H9 (cell line): ENCODE measurements around the gene TBC1D9. TPM values are rescaled to one million over a fixed set of nuclear protein-coding genes. Genes with fewer than 3 reads are reported as not detected.

ENCODE experiments used
- DNase-seq: peaks from one replicate; pipeline ENCODE4 v3.0.0-alpha.2; 2017
- H2AFZ ChIP-seq: one replicate; pipeline ENCODE4 v1.6.1; 2013; ENCODE audit warnings: mild to moderate bottlenecking, low read length, control low read depth, moderate library complexity
- H2AK5ac ChIP-seq: 2 replicates; pipeline ENCODE4 v1.6.1; 2013; ENCODE audit warnings: low read length, control low read depth, mixed read lengths; ENCODE audit not compliant: insufficient read length
- H2BK120ac ChIP-seq: one replicate; pipeline ENCODE4 v1.6.1; 2013; ENCODE audit warnings: low read depth, mild to moderate bottlenecking, low read length, control low read depth, inconsistent platforms; ENCODE audit not compliant: poor library complexity, severe bottlenecking
- H2BK12ac ChIP-seq: 2 replicates; pipeline ENCODE4 v1.6.1; 2013; ENCODE audit warnings: low read length, control low read depth, mixed read lengths, low read depth; ENCODE audit not compliant: insufficient read length
- H2BK15ac ChIP-seq: 2 replicates; pipeline ENCODE4 v1.6.1; 2013; ENCODE audit warnings: low read depth, low read length, control low read depth
- H2BK20ac ChIP-seq: one replicate; pipeline ENCODE4 v1.6.1; 2013; ENCODE audit warnings: low read depth, mild to moderate bottlenecking, low read length, control low read depth, inconsistent platforms; ENCODE audit not compliant: poor library complexity, severe bottlenecking
- H2BK5ac ChIP-seq: 2 replicates; pipeline ENCODE4 v1.6.1; 2013; ENCODE audit warnings: low read length, control low read depth, mixed read lengths; ENCODE audit not compliant: insufficient read length
- H3K14ac ChIP-seq: 2 replicates; pipeline ENCODE4 v1.6.1; 2013; ENCODE audit warnings: low read length, control low read depth; ENCODE audit not compliant: insufficient read depth
- H3K18ac ChIP-seq: 2 replicates; pipeline ENCODE4 v1.6.1; 2013; ENCODE audit warnings: low read depth, mild to moderate bottlenecking, mixed read lengths, low read length, control low read depth; ENCODE audit not compliant: insufficient read length
- H3K23ac ChIP-seq: 2 replicates; pipeline ENCODE4 v1.6.1; 2013; ENCODE audit warnings: low read length, control low read depth, mixed read lengths, low read depth; ENCODE audit not compliant: insufficient read length
- H3K23me2 ChIP-seq: 2 replicates; pipeline ENCODE4 v1.6.1; 2013; ENCODE audit warnings: low read depth, mild to moderate bottlenecking, mixed read lengths, low read length, control low read depth; ENCODE audit not compliant: insufficient read length, poor library complexity, severe bottlenecking
- H3K27ac ChIP-seq: 2 replicates; pipeline ENCODE4 v1.5.1; 2013; ENCODE audit warnings: low read length, control low read depth, mixed read lengths, low read depth; ENCODE audit not compliant: insufficient read length
- H3K27me3 ChIP-seq: 2 replicates; pipeline ENCODE4 v1.6.1; 2013; ENCODE audit warnings: low read length, control low read depth, inconsistent platforms; ENCODE audit not compliant: insufficient read depth
- H3K4ac ChIP-seq: 2 replicates; pipeline ENCODE4 v1.6.1; 2013; ENCODE audit warnings: low read depth, mild to moderate bottlenecking, control low read depth, inconsistent platforms, low read length, moderate library complexity
- H3K4me1 ChIP-seq: 2 replicates; pipeline ENCODE4 v1.6.1; 2013; ENCODE audit warnings: low read length, control low read depth, inconsistent platforms; ENCODE audit not compliant: insufficient read depth
- H3K4me2 ChIP-seq: 2 replicates; pipeline ENCODE4 v1.6.1; 2013; ENCODE audit warnings: low read length, control low read depth, mixed read lengths; ENCODE audit not compliant: insufficient read length, insufficient read depth
- H3K56ac ChIP-seq: 2 replicates; pipeline ENCODE4 v1.6.1; 2013; ENCODE audit warnings: low read depth, mild to moderate bottlenecking, mixed read lengths, low read length, control low read depth; ENCODE audit not compliant: insufficient read length
- H3K79me1 ChIP-seq: 2 replicates; pipeline ENCODE4 v1.6.1; 2013; ENCODE audit warnings: low read depth, mild to moderate bottlenecking, moderate library complexity, low read length, control low read depth, inconsistent platforms; ENCODE audit not compliant: insufficient read depth, poor library complexity, severe bottlenecking
- H3K79me2 ChIP-seq: 2 replicates; pipeline ENCODE4 v1.6.1; 2013; ENCODE audit warnings: low read length, control low read depth, inconsistent platforms; ENCODE audit not compliant: insufficient read depth
- H3K9ac ChIP-seq: 2 replicates; pipeline ENCODE4 v1.6.1; 2013; ENCODE audit warnings: low read length, control low read depth, mixed read lengths; ENCODE audit not compliant: insufficient read length; ENCODE audit errors: extremely low read depth
- H3K9me3 ChIP-seq: one replicate; pipeline ENCODE4 v1.6.1; 2013; ENCODE audit warnings: low read depth, low read length, inconsistent platforms; ENCODE audit not compliant: control insufficient read depth
- H3T11ph ChIP-seq: one replicate; pipeline ENCODE4 v1.6.1; 2013; ENCODE audit warnings: mild to moderate bottlenecking, low read length, control low read depth, inconsistent platforms
- H4K20me1 ChIP-seq: one replicate; pipeline ENCODE4 v1.6.1; 2013; ENCODE audit not compliant: control insufficient read depth, insufficient read length, insufficient read depth
- H4K5ac ChIP-seq: 2 replicates; pipeline ENCODE4 v1.6.1; 2013; ENCODE audit warnings: low read depth, mild to moderate bottlenecking, mixed read lengths, low read length, control low read depth; ENCODE audit not compliant: insufficient read length
- H4K8ac ChIP-seq: replicated peaks from 2 replicates; pipeline ENCODE4 v1.6.1; 2013; ENCODE audit warnings: low read length, control low read depth, mixed read lengths, low read depth; ENCODE audit not compliant: insufficient read length
- H4K91ac ChIP-seq: 2 replicates; pipeline ENCODE4 v1.6.1; 2013; ENCODE audit warnings: low read depth, mild to moderate bottlenecking, moderate library complexity, mixed read lengths, low read length, control low read depth; ENCODE audit not compliant: insufficient read length
- H3K27ac Mint-ChIP-seq, 3 experiments: 2 replicates in 2 of 3; 3 replicates in 1 of 3; pipeline ENCODE4 v1.8.0; 2020 to 2021; ENCODE audit warnings: mixed read lengths in 3 of 3, mild to moderate bottlenecking in 1 of 3, moderate library complexity in 1 of 3
- H3K27me3 Mint-ChIP-seq: 2 replicates; pipeline ENCODE4 v1.8.0; 2021; ENCODE audit warnings: low read depth, mild to moderate bottlenecking, moderate library complexity, mixed read lengths
- H3K36me3 Mint-ChIP-seq, 3 experiments: 2 replicates in 2 of 3; 3 replicates in 1 of 3; pipeline ENCODE4 v1.8.0; 2020 to 2021; ENCODE audit warnings: low read depth in 3 of 3, mixed read lengths in 3 of 3; ENCODE audit not compliant: insufficient read depth in 1 of 3
- H3K4me1 Mint-ChIP-seq, 2 experiments: 2 replicates each; pipeline ENCODE4 v1.8.0; 2020; ENCODE audit warnings: mixed read lengths in 2 of 2
- H3K4me3 Mint-ChIP-seq, 2 experiments: 2 replicates in 1 of 2; 3 replicates in 1 of 2; pipeline ENCODE4 v1.8.0; 2020 to 2021; ENCODE audit warnings: mild to moderate bottlenecking in 2 of 2, mixed read lengths in 2 of 2, moderate library complexity in 1 of 2
- H3K9me3 Mint-ChIP-seq, 2 experiments: 2 replicates in 1 of 2; 3 replicates in 1 of 2; pipeline ENCODE4 v1.8.0; 2020; ENCODE audit warnings: mild to moderate bottlenecking in 2 of 2, mixed read lengths in 2 of 2, moderate library complexity in 1 of 2
- WGBS: extraction: QIAGEN DNeasy Blood & Tissue Kit; methylation state at CpG from one replicate; pipeline ENCODE4 v1.1.7; 2013; ENCODE audit warnings: missing lambda C conversion rate, low lambda C conversion rate, mixed read lengths; ENCODE audit not compliant: insufficient read length; ENCODE audit errors: extremely low coverage; 5-methylcytosine and 5-hydroxymethylcytosine counted together
- total RNA-seq: library from RNA; stranded (reverse); gene quantifications from 2 replicates; pipeline ENCODE4 v1.2.1, GENCODE V29; 2021
- TF ChIP-seq, protein P1 (sequence below): fragments of 200-600 bp; sonication (generic); conservative IDR thresholded peaks from 3 replicates; pipeline ENCODE4 v1.8.0; 2021; ENCODE audit warnings: antibody characterized with exemption, mild to moderate bottlenecking

The TBC1D9 gene
- total RNA-seq, 1 experiment from 2014 or later, result 0.63 TPM

DNA sequence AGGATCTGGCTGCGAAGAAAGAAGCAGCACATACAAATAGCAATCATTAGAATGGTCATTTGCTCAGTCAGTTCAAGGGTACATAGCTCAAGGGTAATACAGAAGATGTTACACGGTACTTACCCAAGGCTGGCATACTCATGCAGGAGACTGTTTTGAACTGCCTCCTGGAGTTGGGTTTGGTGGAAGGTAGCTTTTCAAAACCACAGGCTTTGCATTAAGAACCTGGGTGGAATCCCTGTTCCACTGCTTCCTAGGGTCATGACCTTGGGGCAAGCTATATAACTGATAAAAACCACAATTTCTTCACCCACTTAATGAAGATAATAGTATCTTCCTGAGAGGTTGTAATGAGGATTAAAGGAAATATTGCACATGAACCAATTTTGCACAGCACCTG lies 36.5 kb downstream of the TBC1D9 start:
- no peak overlapping the region for H3K18ac ChIP-seq
- H3K4ac ChIP-seq, result no peak overlapping the region
- no peaks in the 10 kb centered on the region for H4K20me1 ChIP-seq
- H3T11ph ChIP-seq, result no peak overlapping the region
- no peak overlapping the region for H2AFZ ChIP-seq
- H3K56ac ChIP-seq, result no peak overlapping the region
- no peak overlapping the region for H3K27ac Mint-ChIP-seq
- TF ChIP-seq, protein P1, sequence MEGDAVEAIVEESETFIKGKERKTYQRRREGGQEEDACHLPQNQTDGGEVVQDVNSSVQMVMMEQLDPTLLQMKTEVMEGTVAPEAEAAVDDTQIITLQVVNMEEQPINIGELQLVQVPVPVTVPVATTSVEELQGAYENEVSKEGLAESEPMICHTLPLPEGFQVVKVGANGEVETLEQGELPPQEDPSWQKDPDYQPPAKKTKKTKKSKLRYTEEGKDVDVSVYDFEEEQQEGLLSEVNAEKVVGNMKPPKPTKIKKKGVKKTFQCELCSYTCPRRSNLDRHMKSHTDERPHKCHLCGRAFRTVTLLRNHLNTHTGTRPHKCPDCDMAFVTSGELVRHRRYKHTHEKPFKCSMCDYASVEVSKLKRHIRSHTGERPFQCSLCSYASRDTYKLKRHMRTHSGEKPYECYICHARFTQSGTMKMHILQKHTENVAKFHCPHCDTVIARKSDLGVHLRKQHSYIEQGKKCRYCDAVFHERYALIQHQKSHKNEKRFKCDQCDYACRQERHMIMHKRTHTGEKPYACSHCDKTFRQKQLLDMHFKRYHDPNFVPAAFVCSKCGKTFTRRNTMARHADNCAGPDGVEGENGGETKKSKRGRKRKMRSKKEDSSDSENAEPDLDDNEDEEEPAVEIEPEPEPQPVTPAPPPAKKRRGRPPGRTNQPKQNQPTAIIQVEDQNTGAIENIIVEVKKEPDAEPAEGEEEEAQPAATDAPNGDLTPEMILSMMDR, result no peak
- H3K23ac ChIP-seq, result no peak overlapping the region
- no peak overlapping the region for H3K14ac ChIP-seq
- no peak overlapping the region for H3K4me2 ChIP-seq
- DNase-seq, result no peak
- H3K36me3 Mint-ChIP-seq, result no peaks in the 10 kb centered on the region
- no peak overlapping the region for H2BK20ac ChIP-seq
- H2AK5ac ChIP-seq, result no peak overlapping the region
- no peak overlapping the region for H4K8ac ChIP-seq
- no peaks in the 10 kb centered on the region for H3K27me3 ChIP-seq
- no peaks in the 10 kb centered on the region; the same call in 1 of the 2 replicates for H3K27me3 Mint-ChIP-seq
- H3K4me1 ChIP-seq, result no peaks in the 10 kb centered on the region
- no peak overlapping the region for H2BK15ac ChIP-seq
- H3K9ac ChIP-seq, result no peak overlapping the region
- H4K5ac ChIP-seq, result no peak overlapping the region
- no peak overlapping the region for H3K4me3 Mint-ChIP-seq
- H4K91ac ChIP-seq, result no peak overlapping the region
- H3K79me2 ChIP-seq, result no peaks in the 10 kb centered on the region
- no peaks in the 10 kb centered on the region for H3K23me2 ChIP-seq
- no peaks in the 10 kb centered on the region for H3K79me1 ChIP-seq
- no CpG with 5 or more reads among the region's 2 CpGs for WGBS
- H2BK12ac ChIP-seq, result no peak overlapping the region
- no peaks in the 10 kb centered on the region for H3K9me3 ChIP-seq
- H2BK5ac ChIP-seq, result no peak overlapping the region
- peaks cover 9 to 14% of the 10 kb centered on the region in 2 experiments; a peak in 3 of 4 replicates for H3K4me1 Mint-ChIP-seq
- no peak overlapping the region for H3K27ac ChIP-seq
- H3K9me3 Mint-ChIP-seq, result no peaks in the 10 kb centered on the region
- no peak overlapping the region for H2BK120ac ChIP-seq
